Fibroblast of skin of left quadriceps (primary cell): Measurements from ENCODE around the gene EHMT1.

Experiments
- DNase-seq, 2 experiments: peaks; one replicate each; pipeline ENCODE4 v3.0.0-alpha.2; 2013; ENCODE audit warnings: low read depth in 2 of 2

Gene EHMT1

GRCh38 chr9:137738703-137739102 is 119.9 kb downstream of the EHMT1 start:
- no peak for DNase-seq

GRCh38 chr9:137739371-137740309 is 120.8 kb downstream of the EHMT1 start:
- DNase-seq = no peak

- DNase-seq = peak; percentile 26
Observed at GRCh38 chr9:137740312-137740711, 121.5 kb downstream of the EHMT1 start.

- DNase-seq = no peak
Observed at GRCh38 chr9:137741330-137741729, 122.5 kb downstream of the EHMT1 start.

- no peak for DNase-seq
Observed at GRCh38 chr9:137742698-137743097, 123.9 kb downstream of the EHMT1 start.

GRCh38 chr9:137743695-137744094 is 124.9 kb downstream of the EHMT1 start:
- DNase-seq = no peak

- DNase-seq = no peak
Observed at GRCh38 chr9:137744632-137745183, 125.9 kb downstream of the EHMT1 start.

GRCh38 chr9:137745541-137745991 is 126.8 kb downstream of the EHMT1 start:
- DNase-seq = no peak

- no peak for DNase-seq
Observed at GRCh38 chr9:137748311-137748710, 129.5 kb downstream of the EHMT1 start.

- no peak for DNase-seq
Observed at GRCh38 chr9:137748741-137749140, 129.9 kb downstream of the EHMT1 start.

- no peak for DNase-seq
Observed at GRCh38 chr9:137749511-137749910, 130.7 kb downstream of the EHMT1 start.

GRCh38 chr9:137750007-137750406 is 131.2 kb downstream of the EHMT1 start:
- DNase-seq = no peak

- DNase-seq = no peak
Observed at GRCh38 chr9:137750566-137750965, 131.8 kb downstream of the EHMT1 start.

GRCh38 chr9:137751616-137752015 is 132.8 kb downstream of the EHMT1 start:
- no peak for DNase-seq

- DNase-seq = no peak
Observed at GRCh38 chr9:137752426-137752825, 133.6 kb downstream of the EHMT1 start.

- no peak for DNase-seq
Observed at GRCh38 chr9:137753192-137753765, 134.5 kb downstream of the EHMT1 start.

GRCh38 chr9:137755261-137755927 is 136.6 kb downstream of the EHMT1 start:
- no peak for DNase-seq

GRCh38 chr9:137756045-137756744 is 137.4 kb downstream of the EHMT1 start:
- DNase-seq = no peak

GRCh38 chr9:137757139-137757538 is 138.3 kb downstream of the EHMT1 start:
- DNase-seq = no peak

GRCh38 chr9:137757613-137758029 is 138.8 kb downstream of the EHMT1 start:
- DNase-seq = peak; percentile 46 to 47

- DNase-seq = no peak
Observed at GRCh38 chr9:137758067-137758466, 139.3 kb downstream of the EHMT1 start.

- DNase-seq = no peak
Observed at GRCh38 chr9:137759117-137759516, 140.3 kb downstream of the EHMT1 start.
